Muscle of leg (tissue), 11 donors: Measurements from ENCODE around the gene LYVE1. TPM values are rescaled to one million over a fixed set of nuclear protein-coding genes. Genes with fewer than 3 reads are reported as not detected.

Experiments used
- DNase-seq: peaks from one replicate; pipeline ENCODE4 v3.0.0; 2013
- H3K27ac ChIP-seq: one replicate; pipeline ENCODE4 v1.5.1; 2013; ENCODE audit warnings: mild to moderate bottlenecking, low read length, control low read depth
- H3K27me3 ChIP-seq: one replicate; pipeline ENCODE4 v1.6.1; 2013; ENCODE audit warnings: low read length; ENCODE audit not compliant: control insufficient read depth, insufficient read depth
- H3K36me3 ChIP-seq: one replicate; pipeline ENCODE4 v1.6.1; 2013; ENCODE audit warnings: low read length; ENCODE audit not compliant: control insufficient read depth, insufficient read depth
- H3K4me1 ChIP-seq: one replicate; pipeline ENCODE4 v1.6.1; 2013; ENCODE audit warnings: low read length; ENCODE audit not compliant: control insufficient read depth, insufficient read depth
- H3K4me3 ChIP-seq: one replicate; pipeline ENCODE4 v1.5.1; 2013; ENCODE audit warnings: low read length, control low read depth
- H3K9me3 ChIP-seq: replicated peaks from 2 replicates; pipeline ENCODE4 v1.6.1; 2013; ENCODE audit warnings: low read depth, low read length; ENCODE audit not compliant: control insufficient read depth
- WGBS: methylation state at CpG from one replicate; pipeline ENCODE4 v1.1.5; 2013; ENCODE audit warnings: missing lambda C conversion rate; ENCODE audit not compliant: insufficient coverage; 5-methylcytosine and 5-hydroxymethylcytosine counted together
- polyA plus RNA-seq, 8 donors: library from polyadenylated mRNA; unstranded; fragments of 120-200 nt; gene quantifications; one replicate each; pipeline versions ENCODE4 v1.2.1 to v1.2.3, GENCODE V29; 2013; ENCODE audit warnings: inconsistent platforms in 1 of 8, low replicate concordance in 1 of 8; ENCODE audit not compliant: insufficient read length in 8 of 8, insufficient read depth in 1 of 8
- total RNA-seq: library from RNA; stranded (reverse); fragments of 120-200 nt; gene quantifications from one replicate; pipeline ENCODE4 v1.2.4, GENCODE V29; 2013

Gene LYVE1
- total and polyA plus RNA-seq, 9 donors = 52.2 to 92.2 (median 76.9) TPM

GRCh38 chr11:10518891-10519290 lies 49.6 kb downstream of the LYVE1 start:
- WGBS = no CpG with 5 or more reads among the region's 2 CpGs
- Histone ChIP-seq H3K4me3 (no peak overlapping the region), H3K36me3 (peaks cover 25% of the 10 kb centered on the region), H3K9me3 (no peaks in the 10 kb centered on the region), H3K27me3 (no peaks in the 10 kb centered on the region), H3K4me1 (peaks cover 3% of the 10 kb centered on the region), H3K27ac (no peak overlapping the region)
- no peak for DNase-seq

DNA sequence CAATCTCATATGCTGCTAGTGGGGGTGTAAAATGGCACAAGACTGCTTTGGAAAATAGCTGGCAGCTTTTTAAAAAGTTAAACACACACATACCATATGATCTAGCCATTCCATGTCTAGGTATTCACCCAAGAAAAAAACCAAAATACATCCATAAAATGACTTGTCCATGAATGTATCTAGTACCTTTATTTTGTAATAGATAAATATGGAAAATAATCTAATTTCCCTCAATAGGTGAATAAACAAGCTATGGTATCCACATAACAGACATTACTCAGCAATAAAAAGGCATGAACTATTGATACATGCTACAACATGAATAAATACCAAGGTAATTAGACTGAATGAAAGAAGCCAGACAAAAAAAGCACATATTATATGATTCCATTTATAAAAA lies 50.3 kb downstream of the LYVE1 start:
- no peaks in the 10 kb centered on the region for H3K9me3 ChIP-seq
- peaks cover 24% of the 10 kb centered on the region for H3K36me3 ChIP-seq
- no peak overlapping the region for H3K27ac ChIP-seq
- H3K27me3 ChIP-seq = no peaks in the 10 kb centered on the region
- no peak overlapping the region for H3K4me3 ChIP-seq
- DNase-seq = no peak
- H3K4me1 ChIP-seq = peaks cover 3% of the 10 kb centered on the region

DNA sequence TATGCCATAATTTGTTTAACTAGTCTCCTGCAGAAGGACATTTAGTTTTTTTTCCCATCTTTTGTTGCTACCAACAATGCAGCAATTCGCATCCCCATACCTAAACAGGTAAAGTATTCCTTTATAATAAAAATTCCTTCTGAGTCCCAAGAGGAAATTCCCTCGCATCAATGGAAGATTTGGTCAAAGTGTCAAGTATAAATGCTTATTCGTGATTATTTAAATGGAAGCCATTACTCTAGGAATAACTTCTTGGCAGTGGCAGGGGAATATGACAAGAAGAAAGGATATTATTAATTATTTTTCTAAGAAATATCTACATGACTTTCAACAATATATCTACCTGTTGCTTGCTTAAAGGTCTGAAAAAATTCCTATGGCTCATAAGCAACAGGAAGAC lies 53.0 kb downstream of the LYVE1 start:
- no CpG with 5 or more reads among the region's 3 CpGs for WGBS
- Histone ChIP-seq H3K4me3 (no peak overlapping the region), H3K4me1 (peaks cover 3% of the 10 kb centered on the region), H3K36me3 (peaks cover 12% of the 10 kb centered on the region), H3K9me3 (no peaks in the 10 kb centered on the region), H3K27ac (no peak overlapping the region), H3K27me3 (no peaks in the 10 kb centered on the region)
- DNase-seq = no peak

DNA sequence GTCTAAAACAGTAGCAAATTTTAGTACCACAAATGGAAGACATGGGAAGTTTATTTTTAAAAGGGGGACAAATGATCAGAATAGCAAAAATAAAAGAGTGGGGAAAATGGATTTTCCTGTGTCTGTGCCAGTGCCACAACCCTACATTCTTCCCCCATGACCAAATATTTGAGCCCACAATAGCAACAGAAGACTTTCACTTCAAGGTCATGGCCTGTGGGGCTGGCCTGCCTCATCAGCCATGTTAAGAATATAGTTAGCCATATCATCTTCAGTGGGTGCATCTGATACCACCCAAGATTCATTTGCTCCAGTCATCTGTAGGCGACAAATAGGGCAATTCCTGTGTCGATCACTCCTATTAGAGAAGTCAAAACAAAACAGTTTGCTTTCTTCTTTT lies 53.8 kb downstream of the LYVE1 start:
- H3K27me3 ChIP-seq = no peaks in the 10 kb centered on the region
- H3K9me3 ChIP-seq = no peaks in the 10 kb centered on the region
- DNase-seq = no peak
- H3K4me3 ChIP-seq = no peak overlapping the region
- no peak overlapping the region for H3K27ac ChIP-seq
- no CpG with 5 or more reads among the region's 2 CpGs for WGBS
- peaks cover 3% of the 10 kb centered on the region for H3K4me1 ChIP-seq
- H3K36me3 ChIP-seq = peaks cover 7% of the 10 kb centered on the region

DNA sequence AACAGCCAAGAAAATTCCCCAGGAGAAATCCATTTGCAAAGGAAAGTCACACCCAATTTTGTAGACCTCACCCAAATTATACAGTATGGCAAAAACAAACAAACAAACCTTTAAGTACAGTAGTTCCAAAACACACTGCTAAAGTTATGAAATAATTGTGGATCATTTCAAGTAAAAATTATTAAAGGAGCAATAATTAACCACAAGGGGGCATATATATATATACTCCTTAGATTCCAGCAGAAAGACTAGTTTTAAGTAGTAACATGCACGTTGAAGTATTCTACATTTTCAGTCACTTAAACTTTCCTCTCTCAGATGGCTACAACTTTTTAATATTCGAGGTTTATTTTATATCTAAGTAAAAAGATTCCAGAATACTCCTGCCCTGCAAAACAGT lies 54.3 kb downstream of the LYVE1 start:
- Histone ChIP-seq H3K36me3 (peaks cover 5% of the 10 kb centered on the region), H3K4me3 (no peak overlapping the region), H3K27ac (no peak overlapping the region), H3K9me3 (no peaks in the 10 kb centered on the region), H3K27me3 (no peaks in the 10 kb centered on the region), H3K4me1 (peaks cover 3% of the 10 kb centered on the region)
- peak; percentile 20 for DNase-seq
- WGBS = no CpG with 5 or more reads among the region's 2 CpGs

- Histone ChIP-seq H3K4me1 (peaks cover 3% of the 10 kb centered on the region), H3K27ac (no peak overlapping the region), H3K9me3 (no peaks in the 10 kb centered on the region), H3K27me3 (no peaks in the 10 kb centered on the region), H3K36me3 (peaks cover under 1% of the 10 kb centered on the region), H3K4me3 (no peak overlapping the region)
- DNase-seq = no peak
- WGBS = 28% methylated on average over 3 of the region's 10 CpGs
Observed at GRCh38 chr11:10511181-10511621, 57.3 kb downstream of the LYVE1 start.

Other genes with a start within 250 kb of the LYVE1 start
- 3.4 TPM for gene AMPD3, start 113.4 kb downstream of the LYVE1 start, total RNA-seq
- 1 to 10 TPM; 3.6 to 5.3 (median 4.6) TPM for gene AMPD3, start 113.4 kb downstream of the LYVE1 start, polyA plus RNA-seq
- gene RNF141, start 27.5 kb downstream of the LYVE1 start, total RNA-seq = 22.1 TPM
- 10 to 100 TPM; 16.9 to 26.4 (median 19.4) TPM for gene RNF141, start 27.5 kb downstream of the LYVE1 start, polyA plus RNA-seq
- 4.1 TPM for gene IRAG1, start 125.1 kb upstream of the LYVE1 start, total RNA-seq
- gene IRAG1, start 125.1 kb upstream of the LYVE1 start, polyA plus RNA-seq = 1 to 10 TPM; 3.0 to 6.8 (median 4.1) TPM
- 16.4 TPM for gene CTR9, start 182.6 kb upstream of the LYVE1 start, total RNA-seq
- 10 to 100 TPM; 23.1 to 35.8 (median 29.6) TPM for gene CTR9, start 182.6 kb upstream of the LYVE1 start, polyA plus RNA-seq
- gene EIF4G2, start 240.3 kb upstream of the LYVE1 start, total RNA-seq = 507 TPM
- 100 to 1,000 TPM; 525 to 816 (median 750) TPM for gene EIF4G2, start 240.3 kb upstream of the LYVE1 start, polyA plus RNA-seq